Hepatocyte (in vitro differentiated cells): ENCODE measurements around the gene MYH2. TPM values are rescaled to one million over a fixed set of nuclear protein-coding genes. Genes with fewer than 3 reads are reported as not detected.
"Not testable (repeated sequence)": the region's sequence is repeated elsewhere in the genome, so short reads cannot be mapped to it uniquely, and the experiment has no call there.

Experiments
- DNase-seq: peaks from one replicate; pipeline ENCODE4 v3.0.0-alpha.2; 2016; ENCODE audit warnings: low spot score
- H2AFZ ChIP-seq: fragments of 200-600 bp; sonication (generic); 2 replicates; pipeline ENCODE4 v1.6.0; 2016; ENCODE audit warnings: antibody characterized with exemption, mild to moderate bottlenecking
- H3K27ac ChIP-seq: fragments of 200-600 bp; sonication (generic); 2 replicates; pipeline ENCODE4 v1.5.1; 2016; ENCODE audit warnings: mild to moderate bottlenecking
- H3K27me3 ChIP-seq: fragments of 200-600 bp; sonication (generic); 2 replicates; pipeline ENCODE4 v1.6.1; 2016
- H3K36me3 ChIP-seq: fragments of 200-600 bp; sonication (generic); replicated peaks from 2 replicates; pipeline ENCODE4 v1.5.1; 2016; ENCODE audit warnings: low read depth; ENCODE audit not compliant: insufficient read depth
- H3K4me1 ChIP-seq: fragments of 200-600 bp; sonication (generic); 2 replicates; pipeline ENCODE4 v1.5.1; 2016; ENCODE audit warnings: mild to moderate bottlenecking, moderate library complexity; ENCODE audit not compliant: insufficient read depth
- H3K4me2 ChIP-seq: fragments of 200-600 bp; sonication (generic); 2 replicates; pipeline ENCODE4 v1.6.0; 2016
- H3K4me3 ChIP-seq: fragments of 200-600 bp; sonication (generic); 2 replicates; pipeline ENCODE4 v1.5.1; 2016; ENCODE audit warnings: mild to moderate bottlenecking
- H3K79me2 ChIP-seq: fragments of 200-600 bp; sonication (generic); 2 replicates; pipeline ENCODE4 v1.6.0; 2017; ENCODE audit warnings: mild to moderate bottlenecking
- H3K9me2 ChIP-seq: fragments of 200-600 bp; sonication (generic); replicated peaks from 2 replicates; pipeline ENCODE4 v1.6.0; 2017; ENCODE audit warnings: mild to moderate bottlenecking; ENCODE audit not compliant: insufficient read depth
- H3K9me3 ChIP-seq: fragments of 200-600 bp; sonication (generic); 2 replicates; pipeline ENCODE4 v1.5.1; 2016; ENCODE audit warnings: low read depth, mild to moderate bottlenecking
- H4K20me1 ChIP-seq: fragments of 200-600 bp; sonication (generic); 2 replicates; pipeline ENCODE4 v1.6.0; 2016; ENCODE audit warnings: mild to moderate bottlenecking; ENCODE audit not compliant: insufficient read depth, poor library complexity, severe bottlenecking
- EZH2 ChIP-seq: fragments of 200-600 bp; sonication (generic); IDR thresholded peaks from 2 replicates; pipeline ENCODE4 v1.6.1; 2016; ENCODE audit warnings: antibody characterized with exemption, mild to moderate bottlenecking, borderline replicate concordance
- EZH2phosphoT487 ChIP-seq: fragments of 200-600 bp; sonication (generic); IDR thresholded peaks from one replicate; pipeline ENCODE4 v1.6.1; 2018; ENCODE audit warnings: antibody characterized with exemption, mild to moderate bottlenecking, low read depth, moderate library complexity; ENCODE audit not compliant: unreplicated experiment, severe bottlenecking
- WGBS: methylation state at CpG from one replicate; pipeline ENCODE4 v1.1.6; 2016; ENCODE audit warnings: low lambda C conversion rate; ENCODE audit errors: missing lambda C conversion rate; 5-methylcytosine and 5-hydroxymethylcytosine counted together
- polyA plus RNA-seq: library from polyadenylated mRNA; unstranded; fragments of >200 nt; fragmentation: Nextera tagmentation; extraction: Ambion mirVana; gene quantifications from 2 replicates; pipeline ENCODE4 v1.2.1, GENCODE V29; 2016
- total RNA-seq: library from RNA; depleted of rRNA; stranded (reverse); fragments of >200 nt; gene quantifications from 2 replicates; pipeline ENCODE4 v1.2.3, GENCODE V29; 2014
- TF ChIP-seq, protein P1 (sequence below): fragments of 200-600 bp; sonication (generic); IDR thresholded peaks from 2 replicates; pipeline ENCODE4 v1.5.1; 2016; ENCODE audit warnings: antibody characterized with exemption, mild to moderate bottlenecking; ENCODE audit not compliant: poor library complexity

Gene MYH2
- total and polyA plus RNA-seq, 2 experiments from 2014 or later: not detected

DNA sequence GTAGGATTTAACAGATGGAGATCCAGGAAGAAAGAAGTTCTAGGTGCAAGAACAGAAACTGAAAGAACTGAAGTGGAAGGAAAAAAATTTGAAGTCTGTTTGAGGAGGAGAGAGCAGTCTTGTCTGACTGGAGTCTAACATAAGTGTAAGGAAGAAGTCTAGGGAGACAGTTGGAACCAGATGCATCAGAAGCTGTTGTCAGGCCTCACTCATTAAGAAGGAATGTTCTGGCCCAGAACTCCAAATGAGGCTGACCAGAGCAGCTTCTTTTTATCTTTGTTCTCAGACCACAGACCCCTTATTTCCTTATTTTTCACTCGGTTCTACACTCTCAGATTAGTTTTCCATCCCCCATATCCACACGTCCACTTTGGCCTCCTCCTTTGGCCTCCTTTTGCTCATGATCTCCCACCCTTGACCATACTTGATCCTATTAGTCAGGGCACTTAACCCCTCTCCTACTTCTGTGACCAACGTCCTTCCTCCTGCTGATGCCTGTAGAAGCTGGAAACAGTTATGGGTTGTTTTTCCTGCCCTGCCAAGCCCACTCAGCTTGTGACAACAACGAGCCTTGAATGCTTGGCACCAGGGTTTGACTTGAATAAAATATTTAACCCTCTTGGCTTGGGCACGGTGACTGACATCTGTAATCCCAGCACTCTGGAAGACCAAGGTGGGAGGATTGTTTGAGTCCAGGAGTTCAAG, 7.0 kb upstream of the MYH2 start:
- Histone ChIP-seq H3K4me2 (no peak overlapping the region), H3K27me3 (no peaks in the 10 kb centered on the region), H3K9me2 (no peaks in the 10 kb centered on the region), H3K36me3 (no peaks in the 10 kb centered on the region), H3K79me2 (no peaks in the 10 kb centered on the region), H2AFZ (no peak overlapping the region), H3K4me1 (no peaks in the 10 kb centered on the region), H3K9me3 (no peaks in the 10 kb centered on the region), H3K4me3 (no peak overlapping the region), H3K27ac (no peak overlapping the region), H4K20me1 (no peaks in the 10 kb centered on the region)
- no peak for DNase-seq
- TF ChIP-seq, protein P1, sequence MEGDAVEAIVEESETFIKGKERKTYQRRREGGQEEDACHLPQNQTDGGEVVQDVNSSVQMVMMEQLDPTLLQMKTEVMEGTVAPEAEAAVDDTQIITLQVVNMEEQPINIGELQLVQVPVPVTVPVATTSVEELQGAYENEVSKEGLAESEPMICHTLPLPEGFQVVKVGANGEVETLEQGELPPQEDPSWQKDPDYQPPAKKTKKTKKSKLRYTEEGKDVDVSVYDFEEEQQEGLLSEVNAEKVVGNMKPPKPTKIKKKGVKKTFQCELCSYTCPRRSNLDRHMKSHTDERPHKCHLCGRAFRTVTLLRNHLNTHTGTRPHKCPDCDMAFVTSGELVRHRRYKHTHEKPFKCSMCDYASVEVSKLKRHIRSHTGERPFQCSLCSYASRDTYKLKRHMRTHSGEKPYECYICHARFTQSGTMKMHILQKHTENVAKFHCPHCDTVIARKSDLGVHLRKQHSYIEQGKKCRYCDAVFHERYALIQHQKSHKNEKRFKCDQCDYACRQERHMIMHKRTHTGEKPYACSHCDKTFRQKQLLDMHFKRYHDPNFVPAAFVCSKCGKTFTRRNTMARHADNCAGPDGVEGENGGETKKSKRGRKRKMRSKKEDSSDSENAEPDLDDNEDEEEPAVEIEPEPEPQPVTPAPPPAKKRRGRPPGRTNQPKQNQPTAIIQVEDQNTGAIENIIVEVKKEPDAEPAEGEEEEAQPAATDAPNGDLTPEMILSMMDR: no peak
- no peak for TF ChIP-seq EZH2phosphoT487
- TF ChIP-seq EZH2: no peak
- 78% methylated on average over 5 of the region's 5 CpGs for WGBS

DNA sequence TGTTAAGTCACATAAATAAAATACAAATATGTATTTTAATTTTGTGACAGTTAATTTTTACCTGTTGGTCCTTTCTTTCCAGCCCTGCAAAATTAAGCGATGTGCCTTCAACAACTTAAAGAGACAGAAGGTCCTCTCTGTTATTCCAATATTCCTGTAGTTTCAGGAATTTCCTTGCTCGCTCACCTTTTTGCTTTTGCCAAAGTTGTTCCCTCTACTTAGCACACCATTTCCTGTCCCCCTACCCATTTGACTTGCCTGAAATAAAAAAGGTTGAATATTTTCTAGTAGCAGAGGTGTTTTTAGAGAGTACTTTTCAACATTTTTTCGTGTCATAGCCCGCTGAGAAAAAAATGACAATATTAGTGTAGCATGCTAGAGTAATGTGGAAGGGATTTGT, 556 bp upstream of the MYH2 start:
- 76% methylated on average over 4 of the region's 4 CpGs for WGBS
- H4K20me1 ChIP-seq: no peaks in the 10 kb centered on the region
- H3K9me2 ChIP-seq: no peaks in the 10 kb centered on the region
- H3K27me3 ChIP-seq: peaks cover 5% of the 10 kb centered on the region
- no peak overlapping the region for H3K4me3 ChIP-seq
- H3K4me1 ChIP-seq: no peaks in the 10 kb centered on the region
- TF ChIP-seq EZH2phosphoT487 (no peak), EZH2 (no peak)
- TF ChIP-seq, protein P1: no peak
- no peaks in the 10 kb centered on the region for H3K9me3 ChIP-seq
- no peaks in the 10 kb centered on the region for H3K79me2 ChIP-seq
- no peak overlapping the region for H3K27ac ChIP-seq
- no peak overlapping the region for H2AFZ ChIP-seq
- no peaks in the 10 kb centered on the region for H3K36me3 ChIP-seq
- H3K4me2 ChIP-seq: no peak overlapping the region
- no peak for DNase-seq

DNA sequence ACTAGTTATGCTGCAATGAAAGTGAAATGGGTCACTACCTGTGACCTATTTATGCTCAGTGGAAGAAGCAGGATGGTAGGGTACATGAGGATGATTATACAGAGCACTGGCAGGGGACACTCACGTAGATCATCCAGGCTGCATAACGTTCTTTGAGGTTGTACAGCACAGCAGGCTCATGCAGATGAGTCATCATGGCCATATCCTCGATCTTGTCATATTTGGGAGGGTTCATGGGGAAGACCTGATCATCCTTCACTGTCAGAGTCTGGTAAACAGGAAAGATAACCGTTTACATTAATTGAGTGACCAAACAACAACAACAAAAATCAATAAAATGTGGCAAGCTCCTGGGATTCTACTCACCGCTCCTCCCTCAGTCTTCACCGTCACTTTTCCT, 2.1 kb downstream of the MYH2 start:
- no peak overlapping the region for H2AFZ ChIP-seq
- no peaks in the 10 kb centered on the region for H3K9me3 ChIP-seq
- H3K4me1 ChIP-seq: no peaks in the 10 kb centered on the region
- no peaks in the 10 kb centered on the region for H3K36me3 ChIP-seq
- TF ChIP-seq EZH2 (no peak), EZH2phosphoT487 (no peak)
- TF ChIP-seq, protein P1: no peak
- H3K27me3 ChIP-seq: peaks cover 5% of the 10 kb centered on the region
- H4K20me1 ChIP-seq: no peaks in the 10 kb centered on the region
- H3K4me2 ChIP-seq: no peak overlapping the region
- DNase-seq: no peak
- 81% methylated on average over 6 of the region's 6 CpGs for WGBS
- H3K27ac ChIP-seq: no peak overlapping the region
- no peaks in the 10 kb centered on the region for H3K79me2 ChIP-seq
- H3K4me3 ChIP-seq: no peak overlapping the region
- no peaks in the 10 kb centered on the region for H3K9me2 ChIP-seq

DNA sequence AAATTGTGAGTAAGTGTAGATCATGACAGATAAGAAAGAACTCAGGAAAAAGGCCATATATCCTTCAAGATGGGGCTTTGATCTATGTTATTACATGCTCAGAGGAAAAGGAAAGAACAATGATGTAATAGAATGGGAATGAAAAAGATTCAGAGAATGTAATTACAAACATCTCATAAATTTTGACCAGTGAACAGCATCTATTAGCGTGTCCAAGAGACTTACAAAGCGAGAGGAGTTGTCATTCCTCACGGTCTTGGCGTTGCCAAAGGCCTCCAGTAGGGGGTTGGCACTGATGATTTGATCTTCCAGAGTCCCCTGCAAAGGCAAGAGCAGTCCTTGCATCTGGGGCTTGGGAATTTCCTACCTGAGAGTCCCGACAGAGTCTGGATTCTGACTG, 6.0 kb downstream of the MYH2 start:
- not testable (repeated sequence) for H3K4me1 ChIP-seq, H4K20me1 ChIP-seq, H2AFZ ChIP-seq, H3K27ac ChIP-seq, H3K4me3 ChIP-seq, H3K27me3 ChIP-seq, H3K4me2 ChIP-seq, H3K9me2 ChIP-seq, DNase-seq, H3K9me3 ChIP-seq, H3K36me3 ChIP-seq, H3K79me2 ChIP-seq
- WGBS: 60% methylated on average over 5 of the region's 5 CpGs

DNA sequence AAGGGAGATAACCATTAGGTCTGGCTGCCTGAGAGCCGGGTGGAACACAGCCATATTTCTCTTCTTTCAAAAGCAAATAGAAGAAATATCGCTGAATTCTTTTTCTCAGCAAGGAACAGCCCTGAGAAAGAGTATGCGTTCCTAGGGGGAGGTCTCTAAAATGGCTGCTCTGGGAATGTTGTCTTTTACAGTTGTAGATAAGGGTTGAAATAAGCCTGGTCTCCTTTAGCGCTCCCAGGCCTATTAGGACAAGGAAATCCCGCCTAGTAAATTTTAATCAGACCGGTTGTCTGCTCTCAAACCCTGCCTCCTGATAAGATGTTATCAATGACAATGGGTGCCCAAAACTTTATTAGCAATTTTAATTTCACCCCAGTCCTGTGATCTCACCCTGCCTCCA, 8.3 kb downstream of the MYH2 start:
- not testable (repeated sequence) for DNase-seq, H2AFZ ChIP-seq
- 89% methylated on average over 6 of the region's 6 CpGs for WGBS

More for the DNA sequence above, 8.3 kb downstream of the MYH2 start:
- not testable (repeated sequence) for H3K36me3 ChIP-seq, H3K27ac ChIP-seq, H3K27me3 ChIP-seq, H3K9me2 ChIP-seq, H4K20me1 ChIP-seq, H3K4me3 ChIP-seq, H3K9me3 ChIP-seq, H3K4me2 ChIP-seq, H3K79me2 ChIP-seq, H3K4me1 ChIP-seq
